Stimulated activated CD8-positive, alpha-beta memory T cell treated with anti-CD3 and anti-CD28 coated beads, Interleukin-12 subunit alpha, Interleukin-12 subunit beta, amount 100 ng/mL, for 1 hour (primary cell): ENCODE results near the gene DIP2B.
"Not testable (repeated sequence)": the region's sequence is repeated elsewhere in the genome, so short reads cannot be mapped to it uniquely, and the experiment has no call there.

Source experiments
- DNase-seq: peaks from one replicate; pipeline ENCODE4 v3.0.0-alpha.2; 2020; ENCODE audit warnings: low read depth

Gene DIP2B

DNA sequence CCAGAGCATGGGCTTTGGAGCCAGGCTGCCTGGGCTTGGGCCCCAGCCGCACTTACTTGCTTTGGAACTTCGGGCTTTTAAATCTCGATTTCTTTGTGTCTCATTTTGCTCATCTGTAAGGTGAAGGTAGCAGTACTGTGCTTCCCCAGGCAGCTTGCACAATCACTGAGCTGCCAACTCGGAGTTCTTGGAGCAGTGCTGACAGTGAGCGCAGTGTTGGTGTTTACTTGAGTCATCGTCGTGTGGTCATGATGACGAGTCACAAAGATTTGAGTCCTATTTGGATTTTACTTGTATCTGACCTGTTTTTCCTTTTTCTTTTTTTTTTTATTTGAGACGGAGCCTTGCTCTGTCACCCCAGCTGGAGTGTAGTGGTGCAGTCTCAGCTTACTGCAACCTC lies 227.8 kb downstream of the DIP2B start:
- no peak for DNase-seq

DNA sequence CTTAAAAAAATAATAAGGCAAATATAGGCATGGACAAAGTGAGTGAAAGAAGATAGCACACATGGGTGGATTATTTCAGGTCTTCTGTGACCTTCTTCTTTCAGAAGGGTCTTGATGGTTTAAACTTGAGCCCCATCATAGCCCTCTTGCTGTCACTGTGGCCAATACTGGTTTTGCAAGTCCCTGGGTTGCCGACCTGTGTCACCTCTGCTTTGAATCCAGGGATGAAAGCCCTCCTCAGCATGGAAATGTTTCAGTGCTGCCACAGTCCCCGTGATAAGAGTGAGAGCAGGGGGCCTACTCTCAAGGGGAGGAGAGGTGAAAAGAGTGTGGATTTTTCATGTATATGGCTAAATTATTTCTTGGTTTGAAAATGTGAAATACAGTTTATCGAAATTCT lies 228.9 kb downstream of the DIP2B start:
- DNase-seq = no peak

DNA sequence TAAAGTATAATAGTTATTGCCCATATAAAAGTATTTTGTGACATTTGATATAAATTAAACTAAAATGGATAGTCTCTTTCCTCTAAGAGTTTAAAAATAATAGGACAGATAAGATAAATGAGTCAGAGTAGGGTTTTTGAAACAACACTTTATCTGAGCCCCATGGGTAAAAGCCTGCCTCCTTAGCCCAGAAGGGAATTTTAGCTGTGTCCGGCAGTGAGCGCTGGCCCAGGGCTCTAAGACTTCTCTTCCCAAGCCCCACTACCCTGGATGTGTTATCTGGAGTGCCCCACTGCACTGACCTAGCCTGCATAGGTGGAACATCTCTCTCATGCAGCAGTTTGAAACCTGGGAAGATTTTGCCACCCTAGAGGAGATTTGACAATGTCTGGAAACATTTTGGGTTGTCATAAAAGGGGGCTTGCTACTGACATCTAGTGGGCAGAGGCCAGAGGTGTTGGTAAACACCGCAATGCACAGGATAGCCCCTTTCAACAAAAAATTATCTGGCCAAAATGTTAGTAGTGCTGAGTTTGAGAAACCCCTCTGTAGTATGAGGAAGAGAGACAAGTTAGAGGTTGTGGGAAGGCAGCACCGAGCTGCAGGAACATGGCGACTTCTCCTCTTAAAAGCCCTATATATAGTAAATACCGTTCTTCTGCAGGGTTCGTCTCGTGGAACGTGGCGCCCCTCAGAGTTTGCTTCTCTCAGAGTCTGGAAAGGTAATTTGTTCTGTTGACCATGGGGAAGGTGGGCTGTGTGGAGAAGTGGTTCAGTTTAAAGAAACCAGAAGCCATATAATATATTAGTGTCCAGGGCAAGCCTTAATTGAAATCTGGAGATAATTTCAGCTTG lies 229.9 kb downstream of the DIP2B start:
- no peak for DNase-seq

DNA sequence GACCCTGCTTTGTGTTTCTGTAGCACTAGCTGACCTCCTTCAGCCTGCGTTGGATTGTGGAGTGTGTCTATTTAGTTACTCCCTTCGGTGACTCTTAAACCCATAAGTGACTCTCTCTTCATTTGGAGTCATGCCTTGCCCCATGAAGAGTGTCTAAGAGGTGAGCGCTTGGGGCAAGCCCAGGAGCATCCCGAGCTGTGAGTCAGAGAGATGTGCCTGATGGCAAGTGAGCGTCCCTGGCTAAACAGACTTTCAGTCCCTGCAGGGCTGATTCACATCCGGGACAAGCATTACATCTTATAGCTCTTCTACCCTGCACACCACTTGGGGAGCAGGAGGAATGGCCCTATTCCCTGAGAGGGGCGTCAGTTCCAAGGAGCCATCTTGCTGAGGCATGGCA lies 234.8 kb downstream of the DIP2B start:
- DNase-seq = no peak

DNA sequence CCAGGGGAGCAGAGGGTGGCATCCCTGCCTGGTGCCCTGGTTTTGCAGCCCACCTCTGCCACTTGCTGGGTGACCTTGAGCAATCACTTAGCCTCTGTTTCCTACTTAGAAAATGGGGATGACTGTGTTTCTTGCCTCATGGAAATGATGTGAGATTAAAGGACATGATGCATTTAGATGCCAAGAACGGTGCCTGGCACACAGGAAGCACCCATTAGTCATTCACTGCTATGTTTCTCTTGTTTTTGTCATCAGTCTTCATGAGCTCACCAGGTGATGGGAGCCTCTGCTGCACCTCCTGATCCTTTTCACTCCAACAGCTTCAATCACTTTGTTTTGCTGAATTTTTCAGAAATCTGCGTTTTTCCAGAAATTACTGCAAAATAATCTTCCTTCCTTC lies 235.5 kb downstream of the DIP2B start:
- no peak for DNase-seq

DNA sequence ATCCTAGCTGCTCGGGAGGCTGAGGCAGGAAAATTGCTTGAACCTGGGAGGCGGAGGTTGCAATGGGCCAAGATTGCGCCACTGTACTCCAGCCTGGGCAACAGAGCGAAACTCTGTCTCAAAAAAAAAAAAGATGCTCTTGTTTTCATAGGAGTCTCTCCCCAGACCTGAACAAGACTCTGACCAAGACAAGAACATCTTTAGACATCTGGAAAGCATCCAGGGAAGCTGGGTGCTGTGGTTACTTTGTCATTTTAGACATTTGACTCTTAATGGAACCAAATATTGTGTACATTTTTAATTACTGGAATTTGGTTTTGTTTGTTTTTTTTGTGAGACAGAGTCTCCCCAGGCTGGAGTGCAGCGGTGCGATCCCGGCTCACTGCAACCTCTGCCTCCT lies 238.0 kb downstream of the DIP2B start:
- DNase-seq = no peak

DNA sequence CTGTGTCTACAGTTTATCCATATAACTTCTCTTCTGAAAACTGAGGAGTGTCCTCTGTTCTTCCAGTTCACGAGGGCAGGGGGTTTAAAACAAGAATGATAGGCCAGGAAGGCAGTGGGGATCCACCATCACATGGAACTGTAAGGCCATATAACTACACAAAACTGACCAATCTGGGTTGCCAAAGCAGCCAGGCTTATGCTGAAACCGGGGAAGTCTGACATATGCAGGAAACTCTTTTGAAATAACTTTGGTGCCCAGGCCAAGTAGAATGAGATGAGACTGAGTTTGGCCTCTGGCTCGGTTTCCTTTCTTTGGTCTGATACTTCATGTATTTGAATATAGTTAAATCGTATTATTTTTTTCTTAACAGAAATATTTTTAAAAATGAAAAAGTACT lies 241.1 kb downstream of the DIP2B start:
- no peak for DNase-seq

DNA sequence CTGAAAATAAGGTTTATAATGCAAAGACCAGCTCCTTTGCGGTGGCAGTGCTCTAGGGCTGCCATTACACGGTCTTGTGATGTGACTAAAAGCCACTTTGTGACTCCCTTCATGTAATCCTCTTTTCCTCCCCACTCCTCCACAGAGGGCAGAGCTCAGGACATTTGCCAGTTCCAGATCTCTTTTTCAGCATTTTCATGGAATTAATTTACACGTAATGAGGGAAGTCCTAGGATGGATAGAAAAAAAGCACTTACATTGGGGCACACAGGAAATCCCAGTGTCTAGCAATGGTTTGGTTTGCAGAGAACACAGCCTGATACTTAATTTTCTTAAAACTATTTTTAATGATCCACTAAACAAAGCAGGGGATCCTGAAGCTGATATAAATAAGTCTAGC lies 241.6 kb downstream of the DIP2B start:
- DNase-seq = no peak

DNA sequence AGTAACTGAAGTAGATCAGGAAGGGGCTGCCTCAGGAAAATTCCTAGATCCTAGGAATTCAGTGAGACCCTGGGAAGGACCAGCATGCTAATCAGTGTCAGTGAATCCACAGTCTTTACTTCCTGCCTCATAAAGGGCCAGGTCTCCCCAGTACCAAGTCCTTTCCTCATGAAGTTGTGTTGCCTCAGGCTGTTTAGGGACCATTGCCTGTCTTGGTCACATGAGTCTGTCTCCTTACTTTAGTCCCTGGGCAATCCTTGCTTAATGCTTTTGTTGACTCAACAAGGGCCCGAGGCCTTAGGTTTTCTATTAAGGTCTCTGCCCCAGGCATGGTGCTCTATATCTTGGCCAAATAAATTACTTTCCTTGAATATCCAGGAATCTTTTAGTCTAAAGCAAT lies 243.0 kb downstream of the DIP2B start:
- DNase-seq = no peak

DNA sequence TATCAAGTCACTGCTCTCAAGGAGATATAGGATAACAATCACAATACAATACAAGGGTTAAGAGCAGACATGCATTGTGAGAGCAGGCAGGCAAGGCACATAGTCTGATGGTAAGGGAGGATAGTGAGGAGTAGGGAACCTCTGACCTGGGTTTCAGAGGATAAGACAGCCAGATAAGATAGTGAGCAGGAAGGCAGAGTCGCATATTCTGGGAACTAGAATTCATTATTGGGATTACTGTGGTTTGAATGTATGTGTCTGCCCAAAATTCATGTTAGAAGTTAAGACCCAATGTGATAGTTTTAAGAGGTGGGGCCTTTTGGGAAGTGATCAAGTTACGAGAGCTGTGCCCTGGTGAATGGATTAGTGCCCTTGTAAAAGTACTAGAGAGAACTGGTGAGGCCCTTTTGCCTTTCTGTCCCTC lies 244.7 kb downstream of the DIP2B start:
- no peak for DNase-seq

DNA sequence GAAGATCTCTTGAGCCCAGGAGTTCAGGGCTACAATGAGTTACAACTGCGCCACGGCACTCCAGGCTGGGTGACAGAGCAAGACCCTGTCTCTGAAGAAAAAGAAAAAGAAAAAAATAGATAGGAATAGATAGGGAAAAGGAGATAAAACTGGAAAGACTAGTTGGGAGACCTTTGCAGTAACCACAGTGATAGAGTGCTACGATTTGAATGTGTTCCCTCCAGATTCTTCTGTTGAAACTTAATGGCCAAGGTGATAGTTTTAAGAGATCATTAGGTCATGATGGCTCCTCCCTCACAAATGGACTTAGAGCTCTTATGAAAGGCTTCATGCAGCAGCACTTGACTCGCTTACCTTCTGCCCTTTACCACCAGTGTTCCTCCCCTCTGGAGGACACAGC lies 245.6 kb downstream of the DIP2B start:
- no peak for DNase-seq

DNA sequence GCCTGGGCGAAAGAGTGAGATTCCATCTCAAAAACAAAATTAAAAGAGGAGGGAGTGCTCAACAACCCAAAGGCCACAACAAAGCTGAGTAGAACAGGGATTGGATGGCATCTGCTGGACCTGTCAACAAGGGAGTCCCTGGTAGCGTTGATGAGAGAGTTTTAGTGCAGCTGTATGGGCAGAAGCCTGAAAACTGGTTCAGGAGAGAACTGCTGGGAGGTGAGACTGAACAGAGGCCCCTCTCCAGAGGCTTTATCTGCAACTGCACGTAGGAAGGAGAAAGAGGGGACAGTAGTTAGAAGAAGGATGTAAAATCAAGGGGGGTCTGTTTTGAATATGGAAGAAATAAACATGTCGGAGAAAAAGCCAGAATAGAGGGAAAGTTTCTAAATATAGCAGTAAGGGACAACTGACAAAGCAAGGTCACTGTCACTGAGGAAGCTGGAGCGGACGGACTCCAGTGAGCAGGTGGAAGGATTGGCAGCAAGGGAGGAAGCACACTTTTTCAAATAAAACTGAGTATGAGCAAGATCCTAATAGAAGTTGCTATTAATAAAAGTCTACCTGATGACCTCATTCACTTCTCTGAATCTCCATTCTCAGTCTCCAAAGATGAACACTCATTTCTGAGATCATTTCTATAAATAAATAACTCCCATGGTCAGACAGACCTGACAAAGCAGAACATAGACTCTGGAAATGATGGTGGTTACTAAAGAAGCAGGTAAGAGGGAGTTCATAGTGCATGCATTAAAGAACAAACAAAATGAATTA lies 247.3 kb downstream of the DIP2B start:
- DNase-seq = no peak

DNA sequence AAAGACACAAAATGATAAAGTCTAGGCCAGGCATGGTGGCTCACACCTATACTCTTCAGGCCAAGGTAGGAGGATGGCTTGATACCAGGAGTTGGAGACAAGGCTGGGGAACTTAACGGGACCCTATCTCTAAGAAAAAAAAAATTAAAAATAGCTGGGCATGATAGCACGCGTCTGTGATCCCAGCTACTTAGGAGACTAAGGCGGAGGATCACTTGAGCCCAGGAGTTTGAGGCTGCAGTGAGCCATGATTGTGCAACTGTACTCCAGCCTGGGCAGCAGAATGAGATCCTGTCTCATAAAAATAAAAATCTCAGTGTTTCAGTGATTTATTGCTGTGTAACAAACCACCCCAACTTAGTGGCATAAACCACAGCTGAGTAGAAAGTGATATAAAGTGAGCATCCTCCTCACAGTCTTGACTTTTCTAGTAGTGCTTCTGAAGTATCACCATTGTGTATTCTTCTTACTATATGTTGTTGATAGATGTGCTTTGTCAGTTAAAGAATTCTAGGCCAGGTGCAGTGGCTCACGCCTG lies 248.5 kb downstream of the DIP2B start:
- DNase-seq = no peak

DNA sequence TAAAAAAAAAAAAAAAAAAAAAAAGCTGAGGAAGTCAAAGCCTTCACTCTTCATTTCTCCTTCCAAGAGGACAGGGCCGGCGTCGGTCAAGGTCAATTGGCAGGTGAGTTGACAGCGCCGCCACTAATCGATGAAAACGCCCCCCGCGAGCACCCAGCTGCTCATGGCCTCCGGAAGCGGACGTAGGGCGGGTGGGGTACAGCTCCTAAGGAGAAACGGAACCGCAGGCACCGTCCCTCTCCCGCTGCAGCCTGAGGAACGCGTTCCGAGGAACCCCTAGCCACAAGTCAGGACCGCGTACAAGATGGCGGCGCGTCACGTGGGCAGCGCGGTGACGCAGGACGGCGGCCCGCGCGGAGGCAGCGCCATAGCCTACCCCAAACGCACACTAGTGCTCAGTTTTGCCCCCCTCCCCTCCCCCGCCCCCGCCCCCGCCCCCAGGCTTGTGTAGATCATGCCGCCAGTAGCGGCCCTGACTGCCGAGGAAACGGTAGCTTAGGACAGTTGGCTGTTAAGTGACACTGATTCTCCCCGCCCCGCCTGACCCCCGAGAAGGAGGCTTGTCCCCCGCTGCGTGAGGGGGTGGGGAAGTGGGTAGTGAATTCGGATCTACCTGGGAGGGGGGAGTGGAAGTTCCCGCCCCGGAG lies 259.0 kb downstream of the DIP2B start, which contains the start of gene ATF1:
ATF1 (plus strand) TSS at position 463 of the 647 bp plus-strand sequence. CDS start 16,045 bp downstream, outside the sequence.
- peak; percentile 78 for DNase-seq

DNA sequence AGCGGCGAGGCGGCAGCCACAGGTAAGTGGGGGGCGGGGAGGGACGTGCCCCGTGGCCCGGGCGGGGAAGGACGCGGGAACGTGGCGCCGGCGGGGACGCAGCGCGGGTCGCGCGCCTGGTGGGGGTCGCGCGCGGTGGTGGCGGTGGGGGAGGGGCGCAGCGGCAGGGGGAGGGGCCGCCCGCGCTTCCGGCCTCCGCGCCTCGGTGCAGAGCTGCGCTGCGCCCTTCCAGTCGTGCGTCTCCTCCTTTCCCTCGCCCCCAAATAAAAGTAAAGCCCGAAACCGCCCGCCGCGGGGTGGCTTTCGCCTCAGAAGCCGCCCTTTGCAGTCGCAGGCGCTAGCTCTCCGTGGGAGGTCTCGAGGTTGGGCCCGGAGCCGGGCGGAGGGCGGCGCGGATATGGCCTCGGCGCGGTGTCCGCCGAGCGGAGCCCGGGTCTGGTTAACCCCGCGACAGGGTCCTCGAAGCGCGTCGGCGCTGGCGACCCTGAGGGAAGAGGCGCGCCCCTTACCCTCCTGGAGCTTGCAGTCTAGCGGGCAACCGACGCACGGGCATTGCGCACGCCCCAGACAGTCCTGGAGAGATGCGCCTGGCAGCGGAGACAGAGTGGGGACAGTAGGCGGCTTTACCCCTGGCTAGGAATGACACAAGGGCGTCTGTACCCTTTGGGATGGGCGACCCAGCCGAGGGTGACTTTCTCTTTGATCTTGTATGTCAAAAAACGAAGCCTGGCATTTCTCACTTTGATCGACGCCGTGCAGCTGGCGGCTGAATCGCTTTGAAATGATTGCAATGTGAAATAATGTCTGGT lies 259.7 kb downstream of the DIP2B start:
- no peak for DNase-seq

DNA sequence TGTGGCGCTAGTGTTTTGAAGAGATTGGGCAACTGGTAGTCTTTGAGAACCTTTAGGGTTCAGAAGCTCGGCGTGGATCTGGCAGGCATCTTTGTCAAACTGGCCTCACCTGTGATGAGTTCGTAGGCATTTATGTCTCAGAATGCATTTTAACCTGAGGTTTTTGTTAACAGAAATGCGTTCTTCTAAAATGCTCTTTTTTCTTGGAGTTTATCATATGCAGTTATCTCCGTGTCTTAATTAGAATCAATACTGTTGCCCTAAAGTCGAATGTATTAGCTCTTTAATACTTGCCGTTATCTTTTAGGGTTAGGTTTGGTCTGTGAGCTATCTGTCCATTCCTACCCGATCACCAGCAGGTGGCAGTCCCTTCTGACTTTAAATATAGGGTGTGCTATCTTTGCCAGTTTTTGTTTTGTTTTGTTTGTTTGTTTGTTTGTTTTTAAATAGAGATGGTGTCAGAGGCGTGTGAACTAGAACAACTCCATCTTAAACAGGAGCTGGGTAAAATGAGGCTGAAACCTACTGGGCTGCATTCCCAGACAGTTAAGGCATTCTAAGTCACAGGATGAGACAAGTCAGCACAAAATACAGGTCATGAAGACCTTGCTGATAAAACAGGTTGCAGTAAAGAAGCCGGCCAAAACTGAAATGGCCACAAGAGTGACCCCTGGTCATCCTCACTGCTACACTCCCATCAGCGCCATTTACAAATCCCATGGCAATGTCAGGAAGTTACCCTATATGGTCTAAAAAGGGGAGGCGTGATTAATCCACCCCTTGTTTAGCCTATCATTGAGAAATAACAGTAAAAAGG lies 260.5 kb downstream of the DIP2B start:
- DNase-seq = peak; percentile 12

DNA sequence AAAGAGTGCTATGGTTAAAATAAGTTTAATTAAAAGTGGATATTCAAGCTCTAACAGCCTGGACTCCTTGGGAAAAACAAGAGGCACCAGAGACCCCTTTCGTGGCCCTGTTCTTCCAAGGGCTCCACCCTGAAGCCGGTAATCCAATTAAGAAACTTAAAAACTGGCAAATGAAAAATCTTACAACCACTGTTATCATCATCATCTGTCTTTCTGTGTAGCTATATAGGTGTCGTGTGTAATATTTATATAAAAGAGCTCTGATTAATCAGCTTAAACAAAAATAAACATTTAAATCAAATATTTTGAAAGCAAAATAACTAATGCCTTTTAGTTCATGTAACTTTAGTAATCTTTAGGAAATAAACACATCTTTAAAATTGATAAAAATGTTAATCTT lies 263.6 kb downstream of the DIP2B start:
- DNase-seq = no peak

DNA sequence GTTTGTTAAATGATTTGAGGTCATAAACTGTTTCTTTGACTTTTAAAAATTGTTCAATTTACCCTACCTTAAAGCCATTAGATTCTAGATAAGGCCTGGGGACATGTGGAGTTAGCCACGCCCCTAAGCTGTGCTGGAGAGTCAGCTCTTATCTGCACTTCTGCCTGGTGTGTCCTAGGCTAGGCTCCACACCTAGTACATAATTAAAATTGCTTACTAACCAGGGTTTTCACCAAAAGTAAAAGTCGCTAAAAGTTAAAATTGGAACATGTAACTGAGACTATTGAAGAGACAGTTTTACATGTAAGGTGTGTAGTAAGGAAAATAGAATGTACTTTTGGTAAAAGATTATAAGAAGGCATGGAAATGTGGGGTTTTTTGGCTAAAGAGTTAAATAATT lies 264.0 kb downstream of the DIP2B start:
- DNase-seq = not testable (repeated sequence)

DNA sequence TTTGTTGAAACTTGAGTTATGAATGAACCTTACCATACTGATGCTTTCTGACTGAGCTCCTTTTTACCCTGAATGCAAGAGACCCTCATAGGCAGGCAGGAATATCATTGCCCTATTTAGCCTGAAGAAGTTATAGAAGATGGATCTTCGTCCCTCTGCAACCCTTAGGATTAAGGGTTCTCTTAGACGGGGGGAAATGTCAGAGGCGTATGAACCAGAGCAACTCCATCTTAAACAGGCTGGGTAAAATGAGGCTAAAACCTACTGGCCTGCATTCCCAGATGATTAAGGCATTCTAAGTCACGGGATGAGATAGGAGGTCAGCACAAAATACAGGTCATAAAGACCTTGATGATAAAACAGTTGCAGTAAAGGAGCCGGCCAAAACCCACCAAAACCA lies 266.6 kb downstream of the DIP2B start:
- no peak for DNase-seq

DNA sequence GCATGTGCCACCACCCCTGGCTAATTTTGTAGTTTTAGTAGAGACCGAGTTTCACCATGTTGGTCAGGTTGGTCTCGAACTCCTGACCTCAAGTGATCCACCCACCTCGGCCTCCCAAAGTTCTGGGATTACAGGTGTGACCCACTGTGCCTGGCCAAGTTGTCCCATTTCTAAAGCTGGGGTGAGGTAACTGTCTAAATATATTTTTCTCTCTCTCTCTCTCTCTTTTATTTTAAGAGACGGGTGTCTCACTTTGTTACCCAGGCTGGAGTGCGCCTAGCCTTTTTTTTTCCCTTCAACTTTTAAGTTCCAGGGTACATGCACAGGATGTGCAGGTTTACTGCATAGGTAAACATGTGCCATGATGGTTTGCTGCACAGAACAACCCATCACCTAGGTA lies 267.7 kb downstream of the DIP2B start:
- no peak for DNase-seq

DNA sequence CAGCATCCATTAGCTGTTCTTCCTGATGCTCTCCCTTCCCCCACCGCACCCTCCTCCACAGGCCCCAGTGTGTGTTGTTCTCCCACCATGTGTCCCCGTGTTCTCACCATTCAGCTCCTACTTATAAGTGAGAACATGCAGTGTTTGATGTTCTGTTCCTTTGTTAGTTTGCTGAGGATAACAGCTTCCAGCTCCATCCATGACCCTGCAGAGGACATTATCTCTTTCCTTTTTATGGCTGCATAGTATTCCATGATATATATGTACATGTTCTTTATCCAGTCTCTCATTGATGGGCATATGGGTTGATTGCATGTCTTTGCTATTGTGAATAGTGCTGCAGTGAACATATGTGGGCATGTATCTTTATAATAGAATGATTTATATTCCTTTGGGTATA lies 268.1 kb downstream of the DIP2B start:
- DNase-seq = no peak
